PC-9 (cell line): Measurements from ENCODE around the gene MAST4. TPM values are rescaled to one million over a fixed set of nuclear protein-coding genes. Genes with fewer than 3 reads are reported as not detected.

ENCODE experiments used
- BruUV-seq: library from RNA; stranded (reverse); fragments of 400-500 nt; replicated peaks from 2 replicates; lab custom pipeline; 2021; lab: Mats Ljungman, UMichigan
- CTCF ChIA-PET: fragments of 300-600 bp; sonication (Branson Sonifier 250); formaldehyde crosslinking; loops from one replicate; lab custom pipeline; 2022; ENCODE audit warnings: antibody characterized with exemption; lab: Charles Lee
- POLR2A ChIA-PET: fragments of 300-600 bp; sonication (Branson Sonifier 250); formaldehyde crosslinking; loops from one replicate; lab custom pipeline; 2022; ENCODE audit warnings: antibody characterized with exemption; ENCODE audit not compliant: unreplicated experiment; lab: Charles Lee
- DNase-seq, 2 experiments: peaks; one replicate each; pipeline versions ENCODE4 v3.0.0 to v3.0.0-alpha.2; 2015 to 2022; ENCODE audit warnings: mixed read lengths in 1 of 2
- H2AFZ ChIP-seq: fragments of 200-600 bp; sonication (generic); 2 replicates; pipeline ENCODE4 v1.8.1; 2017; ENCODE audit warnings: antibody characterized with exemption
- H3F3A ChIP-seq: fragments of 200-600 bp; sonication (generic); 2 replicates; pipeline ENCODE4 v1.8.1; 2017; ENCODE audit warnings: antibody characterized with exemption, mild to moderate bottlenecking, low read depth; ENCODE audit not compliant: insufficient read depth
- H3K27ac ChIP-seq: fragments of 200-600 bp; sonication (generic); 2 replicates; pipeline ENCODE4 v1.6.1; 2016; ENCODE audit warnings: mixed run types
- H3K27me3 ChIP-seq: fragments of 200-600 bp; sonication (generic); 2 replicates; pipeline ENCODE4 v1.6.1; 2016; ENCODE audit warnings: low read depth, mixed run types; ENCODE audit not compliant: insufficient read depth
- H3K36me3 ChIP-seq: fragments of 200-600 bp; sonication (generic); 2 replicates; pipeline ENCODE4 v1.6.1; 2016; ENCODE audit warnings: low read depth, mixed run types
- H3K4me1 ChIP-seq: fragments of 200-600 bp; sonication (generic); replicated peaks from 2 replicates; pipeline ENCODE4 v1.6.1; 2016; ENCODE audit warnings: mixed run types; ENCODE audit not compliant: insufficient read depth
- H3K4me2 ChIP-seq: fragments of 200-600 bp; sonication (generic); 2 replicates; pipeline ENCODE4 v1.6.1; 2017; ENCODE audit warnings: mixed run types
- H3K4me3 ChIP-seq: fragments of 200-600 bp; sonication (generic); 2 replicates; pipeline ENCODE4 v1.6.1; 2016; ENCODE audit warnings: mixed run types
- H3K79me2 ChIP-seq: fragments of 200-600 bp; sonication (generic); 2 replicates; pipeline ENCODE4 v1.6.1; 2017; ENCODE audit warnings: low read depth, mixed run types
- H3K9me2 ChIP-seq: fragments of 200-600 bp; sonication (generic); 2 replicates; pipeline ENCODE4 v1.8.1; 2017; ENCODE audit warnings: mild to moderate bottlenecking; ENCODE audit not compliant: insufficient read depth
- H3K9me3 ChIP-seq: fragments of 200-600 bp; sonication (generic); 2 replicates; pipeline ENCODE4 v1.8.1; 2016; ENCODE audit warnings: low read depth; ENCODE audit not compliant: insufficient read depth
- H4K20me1 ChIP-seq: fragments of 200-600 bp; sonication (generic); 2 replicates; pipeline ENCODE4 v1.8.1; 2017; ENCODE audit not compliant: insufficient read depth
- EZH2 ChIP-seq: fragments of 200-600 bp; sonication (generic); IDR thresholded peaks from 2 replicates; pipeline ENCODE4 v1.8.0; 2017; ENCODE audit warnings: antibody characterized with exemption, low read depth
- intact Hi-C: fragments of 100-400 bp; cut with micrococcal nuclease; formaldehyde crosslinking; loops from one replicate; pipeline ENCODE4 v1.10.0; 2022; ENCODE audit not compliant: unreplicated experiment
- total RNA-seq: library from RNA; stranded (reverse); gene quantifications from 2 replicates; pipeline ENCODE4 v1.2.3, GENCODE V29; 2021
- TF ChIP-seq, protein P1 (sequence below): fragments of 200-600 bp; sonication (generic); conservative IDR thresholded peaks from 2 replicates; pipeline ENCODE4 v1.6.1; 2017; ENCODE audit warnings: mixed run types, antibody characterized with exemption, mild to moderate bottlenecking, moderate library complexity

MAST4 gene
- total RNA-seq, 1 experiment from 2014 or later, result 19.3 TPM

DNA sequence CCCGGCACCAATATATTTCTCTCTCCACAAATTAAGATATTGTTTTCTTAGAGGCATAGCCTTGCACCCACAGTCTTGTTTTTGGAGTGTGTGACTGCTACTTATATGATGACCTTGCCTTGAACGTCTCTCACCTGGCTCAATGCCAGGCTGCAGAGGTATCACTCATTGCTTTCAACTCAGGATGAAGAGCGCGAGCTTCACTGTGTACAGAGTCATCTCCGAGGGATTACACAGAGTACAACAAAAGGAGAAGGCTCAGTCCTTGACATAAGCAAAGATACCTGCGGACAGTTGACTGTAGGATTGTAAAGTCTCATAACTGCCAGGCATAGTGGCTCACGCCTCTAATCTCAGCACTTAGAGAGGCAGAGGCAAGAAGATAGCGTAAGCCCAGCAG, 546.6 kb downstream of the MAST4 start:
- H3F3A ChIP-seq, result no peaks in the 10 kb centered on the region
- intact Hi-C loops, result no loop called here
- no peak overlapping the region for H3K4me3 ChIP-seq
- no TSS peak for BruUV-seq
- no peaks in the 10 kb centered on the region for H4K20me1 ChIP-seq
- H3K9me3 ChIP-seq, result no peaks in the 10 kb centered on the region
- H3K27me3 ChIP-seq, result no peaks in the 10 kb centered on the region
- no peaks in the 10 kb centered on the region for H3K79me2 ChIP-seq
- ChIA-PET POLR2A (no interaction called here), CTCF (no interaction called here)
- no peak for TF ChIP-seq EZH2
- TF ChIP-seq, protein P1, sequence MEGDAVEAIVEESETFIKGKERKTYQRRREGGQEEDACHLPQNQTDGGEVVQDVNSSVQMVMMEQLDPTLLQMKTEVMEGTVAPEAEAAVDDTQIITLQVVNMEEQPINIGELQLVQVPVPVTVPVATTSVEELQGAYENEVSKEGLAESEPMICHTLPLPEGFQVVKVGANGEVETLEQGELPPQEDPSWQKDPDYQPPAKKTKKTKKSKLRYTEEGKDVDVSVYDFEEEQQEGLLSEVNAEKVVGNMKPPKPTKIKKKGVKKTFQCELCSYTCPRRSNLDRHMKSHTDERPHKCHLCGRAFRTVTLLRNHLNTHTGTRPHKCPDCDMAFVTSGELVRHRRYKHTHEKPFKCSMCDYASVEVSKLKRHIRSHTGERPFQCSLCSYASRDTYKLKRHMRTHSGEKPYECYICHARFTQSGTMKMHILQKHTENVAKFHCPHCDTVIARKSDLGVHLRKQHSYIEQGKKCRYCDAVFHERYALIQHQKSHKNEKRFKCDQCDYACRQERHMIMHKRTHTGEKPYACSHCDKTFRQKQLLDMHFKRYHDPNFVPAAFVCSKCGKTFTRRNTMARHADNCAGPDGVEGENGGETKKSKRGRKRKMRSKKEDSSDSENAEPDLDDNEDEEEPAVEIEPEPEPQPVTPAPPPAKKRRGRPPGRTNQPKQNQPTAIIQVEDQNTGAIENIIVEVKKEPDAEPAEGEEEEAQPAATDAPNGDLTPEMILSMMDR, result no peak
- H3K4me2 ChIP-seq, result no peak overlapping the region
- H3K27ac ChIP-seq, result no peak overlapping the region
- no peaks in the 10 kb centered on the region for H3K4me1 ChIP-seq
- peaks cover 6% of the 10 kb centered on the region for H3K36me3 ChIP-seq
- H3K9me2 ChIP-seq, result no peaks in the 10 kb centered on the region
- H2AFZ ChIP-seq, result no peak overlapping the region
- no peak for DNase-seq

DNA sequence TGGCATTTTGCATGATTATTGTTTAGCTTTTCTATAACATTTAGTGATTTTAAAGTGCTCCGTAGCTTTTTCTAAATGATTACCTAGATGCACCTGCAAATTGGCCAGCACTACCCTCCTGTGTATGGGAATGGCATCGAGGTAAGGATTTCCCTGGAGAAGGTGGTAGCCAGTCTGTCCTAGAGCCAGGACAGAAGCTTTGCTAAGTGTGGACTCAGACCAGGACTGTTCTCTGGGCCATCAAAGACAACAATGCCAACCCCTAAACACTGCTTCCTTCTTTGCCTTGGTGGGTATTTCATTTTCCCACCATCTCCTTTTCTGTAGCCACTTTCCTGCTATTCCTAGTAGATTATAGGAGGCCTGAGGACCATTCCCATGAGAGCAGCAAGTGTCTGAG, 547.4 kb downstream of the MAST4 start:
- Histone ChIP-seq H4K20me1 (no peaks in the 10 kb centered on the region), H3K79me2 (no peaks in the 10 kb centered on the region), H3F3A (no peaks in the 10 kb centered on the region), H3K4me2 (no peak overlapping the region), H3K9me2 (no peaks in the 10 kb centered on the region), H3K27ac (no peak overlapping the region), H3K27me3 (no peaks in the 10 kb centered on the region), H3K4me1 (no peaks in the 10 kb centered on the region), H3K9me3 (no peaks in the 10 kb centered on the region), H3K4me3 (no peak overlapping the region), H3K36me3 (peaks cover 6% of the 10 kb centered on the region), H2AFZ (no peak overlapping the region)
- no TSS peak for BruUV-seq
- CTCF ChIA-PET, result no interaction called here
- POLR2A ChIA-PET, result interaction anchor here (0.6 kb wide), 1 partner anchor 587 kb away, joined by 4 read pairs; no protein-coding TSS in a partner anchor
- TF ChIP-seq, protein P1, result no peak
- TF ChIP-seq EZH2, result no peak
- intact Hi-C loops, result no loop called here
- DNase-seq, result no peak

DNA sequence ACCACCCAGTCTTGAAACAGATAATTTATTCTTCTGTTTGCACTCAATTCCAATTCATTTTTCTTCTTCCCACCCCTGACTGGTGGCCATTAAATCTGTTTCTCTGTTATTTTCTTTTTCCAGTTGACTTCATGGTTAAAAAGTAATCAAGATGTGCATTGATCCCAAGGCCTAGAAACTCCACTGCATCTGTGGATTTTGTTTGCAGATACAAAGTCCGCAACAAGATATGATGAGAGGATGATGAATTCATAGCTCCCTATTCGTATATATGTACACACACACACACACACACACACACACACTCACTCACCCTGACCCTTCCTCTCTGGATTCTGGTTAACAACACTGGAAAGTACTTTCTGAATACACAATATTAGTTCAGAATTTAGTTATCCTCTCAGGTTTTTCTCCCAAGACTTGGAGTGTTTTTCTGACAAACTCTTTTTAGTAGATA, 548.0 kb downstream of the MAST4 start:
- Histone ChIP-seq H3K27me3 (no peaks in the 10 kb centered on the region), H3F3A (no peaks in the 10 kb centered on the region), H3K9me3 (no peaks in the 10 kb centered on the region), H3K4me1 (no peaks in the 10 kb centered on the region), H3K79me2 (no peaks in the 10 kb centered on the region), H3K4me3 (no peak overlapping the region), H3K4me2 (no peak overlapping the region), H3K27ac (no peak overlapping the region), H3K36me3 (peaks cover 6% of the 10 kb centered on the region), H4K20me1 (no peaks in the 10 kb centered on the region), H2AFZ (no peak overlapping the region), H3K9me2 (no peaks in the 10 kb centered on the region)
- ChIA-PET CTCF (no interaction called here), POLR2A (interaction anchor here (0.6 kb wide), 1 partner anchor 248 kb away, joined by 3 read pairs; no protein-coding TSS in a partner anchor)
- TF ChIP-seq EZH2, result no peak
- TF ChIP-seq, protein P1, result no peak
- intact Hi-C loops, result no loop called here
- BruUV-seq, result no TSS peak
- DNase-seq, result no peak
